ENCODE data around the gene ACE.
A peak's percentile ranks its signal among the peaks of the same experiment; 100 is the strongest.

Gene ACE

DNA sequence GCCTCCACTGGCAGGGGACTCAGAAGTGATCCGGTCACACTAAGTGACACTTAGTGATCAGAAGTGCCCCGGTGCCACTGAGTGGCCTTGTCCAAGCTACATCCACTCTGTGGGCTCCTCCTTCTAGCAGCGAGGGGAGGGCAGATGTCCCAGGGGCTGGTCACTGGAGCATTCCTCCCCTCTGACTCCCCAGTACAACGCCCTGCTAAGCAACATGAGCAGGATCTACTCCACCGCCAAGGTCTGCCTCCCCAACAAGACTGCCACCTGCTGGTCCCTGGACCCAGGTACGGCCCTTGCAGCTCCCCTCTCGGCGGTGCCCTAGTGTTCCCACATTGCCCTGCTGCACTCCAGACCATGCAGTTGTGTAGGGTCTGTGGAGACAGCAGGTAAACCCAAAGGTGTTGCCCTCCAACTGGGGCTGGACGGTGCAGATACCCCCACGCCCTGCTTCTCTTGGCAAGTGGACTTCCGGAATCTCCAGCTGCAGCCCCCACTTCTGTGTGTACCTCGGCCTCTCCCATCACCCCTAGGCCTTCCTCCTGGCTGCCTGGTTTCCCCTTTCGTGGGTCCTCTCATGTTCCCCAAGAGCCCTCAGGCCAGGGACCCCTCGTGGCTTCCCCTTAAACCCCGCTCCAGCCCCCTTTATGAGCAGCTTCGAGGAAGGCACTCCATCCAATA is 2.1 kb downstream of the ACE start (continued):
- TF ChIP-seq CTCF (tag by site-specific recombination; IDR thresholded peaks at IDR 0.05) = peak; percentile 95
- no peak for TF ChIP-seq ZNF140 (tag by site-specific recombination; IDR thresholded peaks at IDR 0.05)
- peak; percentile 29; the same call in 1 of the 2 replicates for TF ChIP-seq ZSCAN30 (tag by site-specific recombination; IDR thresholded peaks at IDR 0.05)
- no peak for TF ChIP-seq TCF7L2 (IDR thresholded peaks at IDR 0.05; ENCODE audit: borderline replicate concordance, low read depth, low read length)
- TF ChIP-seq, protein P1, sequence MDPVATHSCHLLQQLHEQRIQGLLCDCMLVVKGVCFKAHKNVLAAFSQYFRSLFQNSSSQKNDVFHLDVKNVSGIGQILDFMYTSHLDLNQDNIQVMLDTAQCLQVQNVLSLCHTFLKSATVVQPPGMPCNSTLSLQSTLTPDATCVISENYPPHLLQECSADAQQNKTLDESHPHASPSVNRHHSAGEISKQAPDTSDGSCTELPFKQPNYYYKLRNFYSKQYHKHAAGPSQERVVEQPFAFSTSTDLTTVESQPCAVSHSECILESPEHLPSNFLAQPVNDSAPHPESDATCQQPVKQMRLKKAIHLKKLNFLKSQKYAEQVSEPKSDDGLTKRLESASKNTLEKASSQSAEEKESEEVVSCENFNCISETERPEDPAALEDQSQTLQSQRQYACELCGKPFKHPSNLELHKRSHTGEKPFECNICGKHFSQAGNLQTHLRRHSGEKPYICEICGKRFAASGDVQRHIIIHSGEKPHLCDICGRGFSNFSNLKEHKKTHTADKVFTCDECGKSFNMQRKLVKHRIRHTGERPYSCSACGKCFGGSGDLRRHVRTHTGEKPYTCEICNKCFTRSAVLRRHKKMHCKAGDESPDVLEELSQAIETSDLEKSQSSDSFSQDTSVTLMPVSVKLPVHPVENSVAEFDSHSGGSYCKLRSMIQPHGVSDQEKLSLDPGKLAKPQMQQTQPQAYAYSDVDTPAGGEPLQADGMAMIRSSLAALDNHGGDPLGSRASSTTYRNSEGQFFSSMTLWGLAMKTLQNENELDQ (tag by site-specific recombination; IDR thresholded peaks at IDR 0.05; ENCODE audit: low read depth) = no peak
- TF ChIP-seq, protein P2, sequence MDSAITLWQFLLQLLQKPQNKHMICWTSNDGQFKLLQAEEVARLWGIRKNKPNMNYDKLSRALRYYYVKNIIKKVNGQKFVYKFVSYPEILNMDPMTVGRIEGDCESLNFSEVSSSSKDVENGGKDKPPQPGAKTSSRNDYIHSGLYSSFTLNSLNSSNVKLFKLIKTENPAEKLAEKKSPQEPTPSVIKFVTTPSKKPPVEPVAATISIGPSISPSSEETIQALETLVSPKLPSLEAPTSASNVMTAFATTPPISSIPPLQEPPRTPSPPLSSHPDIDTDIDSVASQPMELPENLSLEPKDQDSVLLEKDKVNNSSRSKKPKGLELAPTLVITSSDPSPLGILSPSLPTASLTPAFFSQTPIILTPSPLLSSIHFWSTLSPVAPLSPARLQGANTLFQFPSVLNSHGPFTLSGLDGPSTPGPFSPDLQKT (IDR thresholded peaks at IDR 0.05; ENCODE audit: borderline replicate concordance, low read depth, low read length) = no peak
- TF ChIP-seq ZXDB (tag by site-specific recombination; IDR thresholded peaks at IDR 0.05) = no peak
- TF ChIP-seq ZBTB17 (tag by site-specific recombination; IDR thresholded peaks at IDR 0.05) = peak; percentile 58
- TF ChIP-seq GLIS1 (tag by site-specific recombination; IDR thresholded peaks at IDR 0.05) = no peak

DNA sequence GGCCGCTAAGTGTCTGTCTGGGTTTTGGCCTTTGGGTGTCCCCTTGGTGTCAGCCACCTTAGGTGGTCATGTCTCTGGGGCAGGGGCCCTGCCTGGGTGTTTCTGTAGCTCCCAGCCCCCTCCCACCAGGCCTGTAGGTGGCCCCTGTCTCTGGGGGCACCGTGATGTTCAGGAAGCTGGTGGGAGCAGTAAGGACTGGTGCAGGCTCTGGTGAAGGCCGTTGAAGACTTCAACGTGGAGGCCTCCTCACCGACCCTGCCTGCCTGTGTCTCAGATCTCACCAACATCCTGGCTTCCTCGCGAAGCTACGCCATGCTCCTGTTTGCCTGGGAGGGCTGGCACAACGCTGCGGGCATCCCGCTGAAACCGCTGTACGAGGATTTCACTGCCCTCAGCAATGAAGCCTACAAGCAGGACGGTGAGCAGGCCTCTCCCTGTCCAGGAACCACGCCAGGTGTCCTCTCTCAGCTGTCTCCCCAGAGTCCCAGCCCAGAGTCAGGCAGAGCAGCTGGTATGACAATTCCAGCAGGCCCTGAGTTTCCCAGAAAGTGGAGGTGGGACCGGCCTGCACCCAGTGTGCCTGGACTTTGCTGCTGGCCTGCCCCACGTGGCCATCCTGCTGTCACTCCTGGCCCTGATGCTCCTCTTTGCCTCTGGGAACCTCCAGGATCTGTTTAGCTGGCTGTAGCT is 2.8 kb downstream of the ACE start:
- CTCF ChIA-PET = interaction anchor here (0.6 to 8.1 kb wide), 32 partner anchors 7 to 793 kb away, joined by 3 to 159 read pairs (median 6); no protein-coding TSS in a partner anchor
- Histone ChIP-seq H3K4me1 (ENCODE audit: control insufficient read depth, insufficient read depth, low read length) (peaks cover 8% of the 10 kb centered on the region), H3K9me3 (ENCODE audit: control insufficient read depth, insufficient read depth, low read depth, low read length) (no peaks in the 10 kb centered on the region), H3K4me3 (ENCODE audit: low read depth, low read length) (no peak overlapping the region), H3K27ac (ENCODE audit: extremely low read depth, low read depth, low read length) (no peak overlapping the region), H3K36me3 (ENCODE audit: control insufficient read depth in 2 of 2, insufficient read depth in 1 of 2, low read length in 2 of 2) (no peaks in the 10 kb centered on the region)
- POLR2A ChIA-PET = interaction anchor here (0.9 to 2.1 kb wide), 6 partner anchors 8 to 142 kb away, joined by 3 to 10 read pairs (median 4); partner anchors contain the start of genes DCAF7 and MAP3K3
- no peak for TF ChIP-seq ZNF169 (tag by site-specific recombination; IDR thresholded peaks at IDR 0.05)
- TF ChIP-seq ZNF747 (tag by site-specific recombination; IDR thresholded peaks at IDR 0.05) = no peak
- no peak for TF ChIP-seq ZNF624 (tag by site-specific recombination; IDR thresholded peaks at IDR 0.05)
- no peak for TF ChIP-seq ZNF184 (tag by site-specific recombination; IDR thresholded peaks at IDR 0.05)
- no peak for TF ChIP-seq SP2 (tag by site-specific recombination; IDR thresholded peaks at IDR 0.05)

- Histone ChIP-seq H3K36me3 (ENCODE audit: control insufficient read depth in 2 of 2, insufficient read depth in 1 of 2, low read length in 2 of 2) (no peaks in the 10 kb centered on the region), H3K27ac (ENCODE audit: extremely low read depth, low read depth, low read length) (no peak overlapping the region), H3K4me1 (ENCODE audit: control insufficient read depth, insufficient read depth, low read length) (peaks cover 8% of the 10 kb centered on the region), H3K9me3 (ENCODE audit: control insufficient read depth, insufficient read depth, low read depth, low read length) (no peaks in the 10 kb centered on the region), H3K4me3 (ENCODE audit: low read depth, low read length) (no peak overlapping the region)
- TF ChIP-seq ZNF416 (tag by site-specific recombination; IDR thresholded peaks at IDR 0.05) (no peak), GLI4 (tag by site-specific recombination; IDR thresholded peaks at IDR 0.05) (no peak), ZNF830 (tag by site-specific recombination; IDR thresholded peaks at IDR 0.05; ENCODE audit: low read depth) (no peak), ZNF624 (tag by site-specific recombination; IDR thresholded peaks at IDR 0.05) (no peak)
- ChIA-PET CTCF (interaction anchor here (0.6 to 8.1 kb wide), 15 partner anchors 11 to 199 kb away, joined by 3 to 159 read pairs (median 6); no protein-coding TSS in a partner anchor), POLR2A (interaction anchor here (0.9 to 1.6 kb wide), 3 partner anchors 12 to 70 kb away, joined by 3 to 5 read pairs (median 4); partner anchors contain the start of gene DCAF7)
Measured at GRCh38 chr17:63480192-63480784, 3.4 kb downstream of the ACE start.

All from HEK293 (cell line).